ENCODE data around the gene CHST4.
"Not testable (repeated sequence)": the region's sequence is repeated elsewhere in the genome, so short reads cannot be mapped to it uniquely, and the experiment has no call there.

The CHST4 gene

DNA sequence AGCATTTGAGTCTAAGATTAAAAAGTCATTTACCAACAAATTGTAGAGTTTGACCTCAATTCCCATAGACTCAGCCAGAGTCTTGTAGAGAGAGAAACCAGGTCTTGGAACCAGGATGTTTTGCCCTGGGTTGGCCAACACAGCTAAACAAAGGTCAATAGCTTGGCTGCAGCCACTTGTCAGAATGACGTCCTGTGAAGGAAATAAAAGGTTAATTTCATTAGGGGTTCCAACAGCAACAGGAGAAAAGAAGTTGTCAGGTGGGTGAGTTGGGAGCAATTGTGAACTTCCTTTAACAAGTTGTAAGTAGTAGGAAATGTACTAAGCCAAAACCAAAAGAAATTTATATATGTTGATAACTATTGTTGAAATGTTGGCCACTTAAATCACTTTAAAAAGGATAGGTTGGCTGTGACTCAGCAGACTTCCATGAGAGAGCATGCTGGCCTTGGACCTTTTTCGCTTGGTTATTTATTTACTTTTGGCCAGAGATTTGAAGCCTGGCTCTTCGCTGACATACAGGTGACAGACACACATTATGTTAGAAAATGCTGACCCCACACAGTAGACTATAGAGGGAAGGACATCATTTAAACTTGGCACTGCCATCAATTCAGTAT, 46.4 kb downstream of the CHST4 start:
- DNase-seq: no peak

DNA sequence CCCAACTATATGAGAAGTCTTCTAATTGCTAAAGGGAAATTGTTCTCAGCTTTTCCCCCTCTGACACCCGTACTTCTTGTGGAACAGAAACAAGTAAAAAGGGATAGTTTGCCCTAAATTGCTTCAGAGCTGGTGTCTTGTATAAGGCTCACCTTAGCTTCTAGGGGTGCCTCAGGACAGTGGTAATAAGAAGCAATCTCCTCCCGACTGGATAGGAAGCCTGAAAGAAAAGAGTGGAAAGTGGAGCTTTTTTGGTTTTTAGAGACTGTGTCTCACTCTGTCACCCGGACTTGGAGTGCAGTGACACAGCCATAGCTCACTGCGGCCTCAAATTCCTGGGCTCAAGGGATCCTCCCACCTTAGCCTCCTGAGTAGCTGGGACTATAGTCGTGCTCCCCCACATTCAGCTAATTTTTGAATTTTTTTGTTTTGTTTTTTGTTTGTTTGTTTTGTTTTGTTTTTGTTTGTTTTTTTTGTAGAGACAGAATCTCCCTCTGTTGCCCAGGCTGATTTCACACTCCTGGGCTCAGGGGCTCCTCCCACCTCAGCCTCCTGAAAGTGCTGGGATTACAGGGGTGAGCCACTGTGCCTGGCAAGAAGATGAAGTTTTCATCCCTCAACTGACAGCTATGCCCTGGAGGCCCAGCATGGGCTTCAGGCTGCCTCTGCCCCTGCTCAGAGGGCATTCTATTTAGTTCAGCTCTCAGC, 47.3 kb downstream of the CHST4 start:
- no peak for DNase-seq

DNA sequence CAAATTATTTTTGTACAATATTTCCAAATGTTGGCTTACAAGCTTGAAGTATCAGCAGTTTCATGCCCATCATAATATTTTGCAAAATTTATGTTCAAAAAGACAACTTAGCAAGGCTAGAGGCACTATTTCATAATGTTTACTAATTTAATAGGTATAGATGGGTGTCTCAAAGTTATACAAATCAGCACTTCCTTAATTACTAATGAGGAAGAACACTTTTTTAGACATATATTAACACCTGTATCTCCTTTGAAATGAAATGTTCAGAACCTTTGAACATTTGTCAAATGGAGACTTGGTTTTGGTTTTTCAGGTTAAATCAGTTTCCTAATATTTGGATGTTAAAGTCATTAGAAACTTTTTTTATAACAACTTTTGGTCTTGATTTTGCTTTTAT, 48.5 kb downstream of the CHST4 start:
- no peak for DNase-seq

DNA sequence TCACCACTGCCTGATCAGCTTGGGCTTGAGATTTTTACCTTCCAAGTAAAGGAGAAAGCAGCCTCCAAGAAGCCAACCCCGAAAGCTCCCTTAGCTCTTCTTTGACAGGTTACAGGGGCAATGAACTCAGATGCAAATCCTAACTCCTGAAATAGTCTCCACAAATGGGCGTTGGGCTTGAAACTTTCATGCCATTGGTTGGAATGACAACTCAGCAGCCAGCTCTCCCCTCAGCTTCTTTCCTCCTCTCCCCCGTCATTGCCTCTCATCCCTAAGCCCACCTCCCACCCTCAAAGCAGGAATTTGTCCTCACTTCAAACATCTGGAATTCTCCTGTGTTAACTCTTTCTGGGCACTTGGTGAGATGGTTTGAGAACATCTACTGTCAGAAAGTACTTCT, 50.7 kb downstream of the CHST4 start, which contains the start of gene TAT:
Gene TAT, minus strand, starts transcription at position 122 of the 400 bp plus-strand sequence. CDS start 677 bp downstream, outside the sequence.
- DNase-seq: no peak

DNA sequence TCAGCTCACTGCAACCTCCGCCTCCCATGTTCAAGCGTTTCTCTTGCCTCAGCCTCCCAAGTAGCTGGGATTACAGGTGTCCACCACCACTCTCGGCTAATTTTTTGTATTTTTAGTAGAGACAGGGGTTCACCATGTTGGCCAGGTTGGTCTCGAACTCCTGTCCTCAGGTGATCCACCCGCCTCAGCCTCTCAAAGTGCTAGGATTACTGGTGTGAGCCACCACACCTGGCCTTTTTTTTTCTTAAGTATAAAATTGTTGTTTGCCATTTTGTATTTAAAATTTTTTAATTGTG, 56.3 kb downstream of the CHST4 start:
- DNase-seq: not testable (repeated sequence)

DNA sequence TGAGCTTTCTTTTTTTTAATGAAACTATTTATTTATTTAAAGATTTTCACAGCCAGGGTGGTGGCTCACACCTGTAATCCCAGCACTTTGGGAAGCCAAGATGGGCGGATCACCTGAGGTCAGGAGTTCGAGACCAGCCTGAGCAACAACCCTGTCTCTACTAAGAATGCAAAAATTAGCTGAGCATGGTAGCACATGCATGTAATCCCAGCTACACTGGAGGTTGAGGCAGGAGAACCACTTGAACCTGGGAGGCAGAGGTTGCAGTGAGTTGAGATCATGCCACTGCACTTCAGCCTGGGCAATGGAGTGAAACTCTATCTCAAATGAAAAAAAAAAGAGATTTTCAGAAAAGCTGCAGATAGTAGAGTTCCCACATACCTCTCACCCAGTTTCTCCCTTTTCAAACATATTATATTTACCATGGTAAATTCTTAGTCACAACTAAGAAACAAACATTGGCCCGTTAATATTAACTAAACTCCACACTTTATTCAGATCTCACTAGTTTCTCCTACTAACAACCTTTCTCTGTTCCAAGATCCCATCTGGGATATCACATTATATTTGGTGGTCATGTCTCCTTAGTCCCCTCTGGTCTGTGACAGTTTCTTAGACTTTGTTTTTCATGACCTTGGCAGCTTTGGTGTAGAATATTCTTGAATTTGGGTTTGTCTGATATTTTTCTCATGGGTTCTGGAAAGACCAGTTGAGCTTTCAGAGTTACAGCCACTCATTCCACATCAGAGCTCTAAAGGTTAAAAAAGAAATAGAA, 58.5 kb downstream of the CHST4 start:
- no peak for DNase-seq

DNA sequence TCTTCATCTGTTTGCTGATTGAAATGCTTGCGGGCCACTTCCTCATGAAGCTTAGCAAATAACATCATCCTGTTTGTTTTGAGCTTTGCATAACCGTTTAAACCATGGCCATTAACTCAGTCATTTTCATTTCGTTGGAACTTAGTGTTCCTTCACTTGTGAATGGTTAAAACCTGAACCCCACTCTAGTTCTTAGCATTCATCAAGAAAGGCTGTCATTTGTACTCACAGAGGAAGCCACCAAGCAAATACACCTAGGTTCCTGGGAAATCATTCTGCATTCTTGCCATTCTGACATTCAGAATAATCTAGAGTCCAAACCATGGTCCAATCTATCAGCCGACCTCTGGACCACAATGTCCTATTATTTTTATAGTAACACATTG, 59.1 kb downstream of the CHST4 start:
- DNase-seq: no peak
